ENCODE data around the gene PDE4D.
A peak's percentile ranks its signal among the peaks of the same experiment; 100 is the strongest.
"Not testable (repeated sequence)": the region's sequence is repeated elsewhere in the genome, so short reads cannot be mapped to it uniquely, and the experiment has no call there.

The PDE4D gene

GRCh38 chr5:59322894-59323293 is 570.6 kb downstream of the PDE4D start:
- no peaks in the 10 kb centered on the region for H3K36me3 ChIP-seq (ENCODE audit: control insufficient read depth in 1 of 2, insufficient read depth in 2 of 2, low read length in 2 of 2)
- H3K9me3 ChIP-seq (ENCODE audit: control insufficient read depth in 1 of 2, low read length in 2 of 2): no peaks in the 10 kb centered on the region
- H3K4me3 ChIP-seq (ENCODE audit: low read depth in 1 of 2, low read length in 2 of 2): no peak overlapping the region
- no peak overlapping the region for H3K27ac ChIP-seq (ENCODE audit: low read length)
- no peaks in the 10 kb centered on the region for H3K27me3 ChIP-seq (ENCODE audit: low read depth, low read length)
- peaks cover 16 to 19% of the 10 kb centered on the region in 2 donors for H3K4me1 ChIP-seq (ENCODE audit: control insufficient read depth in 1 of 2, insufficient read depth in 2 of 2, low read length in 2 of 2)

GRCh38 chr5:59322058-59322457 is 571.5 kb downstream of the PDE4D start:
- H3K27ac ChIP-seq (ENCODE audit: low read length): no peak overlapping the region
- no peaks in the 10 kb centered on the region for H3K27me3 ChIP-seq (ENCODE audit: low read depth, low read length)
- H3K4me1 ChIP-seq (ENCODE audit: control insufficient read depth in 1 of 2, insufficient read depth in 2 of 2, low read length in 2 of 2): peaks cover 16 to 26% of the 10 kb centered on the region in 2 donors
- H3K36me3 ChIP-seq (ENCODE audit: control insufficient read depth in 1 of 2, insufficient read depth in 2 of 2, low read length in 2 of 2): no peaks in the 10 kb centered on the region
- no peak overlapping the region for H3K4me3 ChIP-seq (ENCODE audit: low read depth in 1 of 2, low read length in 2 of 2)
- H3K9me3 ChIP-seq (ENCODE audit: control insufficient read depth in 1 of 2, low read length in 2 of 2): no peaks in the 10 kb centered on the region

- Histone ChIP-seq H3K27ac (ENCODE audit: low read length) (no peak overlapping the region), H3K27me3 (ENCODE audit: low read depth, low read length) (no peaks in the 10 kb centered on the region), H3K4me3 (ENCODE audit: low read depth in 1 of 2, low read length in 2 of 2) (no peak overlapping the region), H3K9me3 (ENCODE audit: control insufficient read depth in 1 of 2, low read length in 2 of 2) (no peaks in the 10 kb centered on the region), H3K4me1 (ENCODE audit: control insufficient read depth in 1 of 2, insufficient read depth in 2 of 2, low read length in 2 of 2) (peaks cover 19 to 30% of the 10 kb centered on the region in 2 donors), H3K36me3 (ENCODE audit: control insufficient read depth in 1 of 2, insufficient read depth in 2 of 2, low read length in 2 of 2) (no peaks in the 10 kb centered on the region)
Measured at GRCh38 chr5:59321642-59322041, 571.9 kb downstream of the PDE4D start.

- Histone ChIP-seq H3K36me3 (ENCODE audit: control insufficient read depth in 1 of 2, insufficient read depth in 2 of 2, low read length in 2 of 2) (no peaks in the 10 kb centered on the region), H3K9me3 (ENCODE audit: control insufficient read depth in 1 of 2, low read length in 2 of 2) (no peaks in the 10 kb centered on the region), H3K4me1 (ENCODE audit: control insufficient read depth in 1 of 2, insufficient read depth in 2 of 2, low read length in 2 of 2) (peaks cover 22 to 30% of the 10 kb centered on the region in 2 donors), H3K27me3 (ENCODE audit: low read depth, low read length) (no peaks in the 10 kb centered on the region), H3K4me3 (ENCODE audit: low read depth in 1 of 2, low read length in 2 of 2) (no peak overlapping the region), H3K27ac (ENCODE audit: low read length) (no peak overlapping the region)
Measured at GRCh38 chr5:59320420-59320819, 573.1 kb downstream of the PDE4D start.

- H3K27ac ChIP-seq (ENCODE audit: low read length): no peak overlapping the region
- no peaks in the 10 kb centered on the region for H3K36me3 ChIP-seq (ENCODE audit: control insufficient read depth in 1 of 2, insufficient read depth in 2 of 2, low read length in 2 of 2)
- no peaks in the 10 kb centered on the region for H3K9me3 ChIP-seq (ENCODE audit: control insufficient read depth in 1 of 2, low read length in 2 of 2)
- H3K4me1 ChIP-seq (ENCODE audit: control insufficient read depth in 1 of 2, insufficient read depth in 2 of 2, low read length in 2 of 2): peaks cover 22 to 30% of the 10 kb centered on the region in 2 donors
- no peaks in the 10 kb centered on the region for H3K27me3 ChIP-seq (ENCODE audit: low read depth, low read length)
- H3K4me3 ChIP-seq (ENCODE audit: low read depth in 1 of 2, low read length in 2 of 2): no peak overlapping the region
Measured at GRCh38 chr5:59319250-59319649, 574.3 kb downstream of the PDE4D start.

- Histone ChIP-seq H3K4me3 (ENCODE audit: low read depth in 1 of 2, low read length in 2 of 2) (peak overlapping the region; percentile 21 to 26), H3K27me3 (ENCODE audit: low read depth, low read length) (no peaks in the 10 kb centered on the region), H3K9me3 (ENCODE audit: control insufficient read depth in 1 of 2, low read length in 2 of 2) (no peaks in the 10 kb centered on the region), H3K4me1 (ENCODE audit: control insufficient read depth in 1 of 2, insufficient read depth in 2 of 2, low read length in 2 of 2) (peaks cover 22 to 30% of the 10 kb centered on the region in 2 donors), H3K36me3 (ENCODE audit: control insufficient read depth in 1 of 2, insufficient read depth in 2 of 2, low read length in 2 of 2) (no peaks in the 10 kb centered on the region), H3K27ac (ENCODE audit: low read length) (peak overlapping the region; percentile 72)
Measured at GRCh38 chr5:59317774-59318205, 575.7 kb downstream of the PDE4D start.

GRCh38 chr5:59317023-59317773 is 576.3 kb downstream of the PDE4D start:
- Histone ChIP-seq H3K27ac (ENCODE audit: low read length) (peak overlapping the region; percentile 72), H3K27me3 (ENCODE audit: low read depth, low read length) (no peaks in the 10 kb centered on the region), H3K4me3 (ENCODE audit: low read depth in 1 of 2, low read length in 2 of 2) (peak overlapping the region; percentile 21 to 26), H3K36me3 (ENCODE audit: control insufficient read depth in 1 of 2, insufficient read depth in 2 of 2, low read length in 2 of 2) (no peaks in the 10 kb centered on the region), H3K4me1 (ENCODE audit: control insufficient read depth in 1 of 2, insufficient read depth in 2 of 2, low read length in 2 of 2) (peaks cover 20 to 25% of the 10 kb centered on the region in 2 donors), H3K9me3 (ENCODE audit: control insufficient read depth in 1 of 2, low read length in 2 of 2) (no peaks in the 10 kb centered on the region)

- no peaks in the 10 kb centered on the region for H3K9me3 ChIP-seq (ENCODE audit: control insufficient read depth in 1 of 2, low read length in 2 of 2)
- no peak overlapping the region for H3K4me3 ChIP-seq (ENCODE audit: low read depth in 1 of 2, low read length in 2 of 2)
- no peaks in the 10 kb centered on the region for H3K36me3 ChIP-seq (ENCODE audit: control insufficient read depth in 1 of 2, insufficient read depth in 2 of 2, low read length in 2 of 2)
- peaks cover 6 to 7% of the 10 kb centered on the region in 2 donors for H3K4me1 ChIP-seq (ENCODE audit: control insufficient read depth in 1 of 2, insufficient read depth in 2 of 2, low read length in 2 of 2)
- H3K27me3 ChIP-seq (ENCODE audit: low read depth, low read length): no peaks in the 10 kb centered on the region
- H3K27ac ChIP-seq (ENCODE audit: low read length): no peak overlapping the region
Measured at GRCh38 chr5:59312223-59312622, 581.3 kb downstream of the PDE4D start.

GRCh38 chr5:59308685-59309084 is 584.8 kb downstream of the PDE4D start:
- not testable (repeated sequence) for H3K4me3 ChIP-seq (ENCODE audit: low read depth in 1 of 2, low read length in 2 of 2); H3K9me3 ChIP-seq (ENCODE audit: control insufficient read depth in 1 of 2, low read length in 2 of 2); H3K27me3 ChIP-seq (ENCODE audit: low read depth, low read length); H3K4me1 ChIP-seq (ENCODE audit: control insufficient read depth in 1 of 2, insufficient read depth in 2 of 2, low read length in 2 of 2); H3K27ac ChIP-seq (ENCODE audit: low read length); H3K36me3 ChIP-seq (ENCODE audit: control insufficient read depth in 1 of 2, insufficient read depth in 2 of 2, low read length in 2 of 2)

- not testable (repeated sequence) for H3K9me3 ChIP-seq (ENCODE audit: control insufficient read depth in 1 of 2, low read length in 2 of 2); H3K4me1 ChIP-seq (ENCODE audit: control insufficient read depth in 1 of 2, insufficient read depth in 2 of 2, low read length in 2 of 2); H3K36me3 ChIP-seq (ENCODE audit: control insufficient read depth in 1 of 2, insufficient read depth in 2 of 2, low read length in 2 of 2); H3K4me3 ChIP-seq (ENCODE audit: low read depth in 1 of 2, low read length in 2 of 2); H3K27ac ChIP-seq (ENCODE audit: low read length); H3K27me3 ChIP-seq (ENCODE audit: low read depth, low read length)
Measured at GRCh38 chr5:59303289-59303716, 590.2 kb downstream of the PDE4D start.

- not testable (repeated sequence) for H3K36me3 ChIP-seq (ENCODE audit: control insufficient read depth in 1 of 2, insufficient read depth in 2 of 2, low read length in 2 of 2); H3K4me1 ChIP-seq (ENCODE audit: control insufficient read depth in 1 of 2, insufficient read depth in 2 of 2, low read length in 2 of 2); H3K4me3 ChIP-seq (ENCODE audit: low read depth in 1 of 2, low read length in 2 of 2); H3K9me3 ChIP-seq (ENCODE audit: control insufficient read depth in 1 of 2, low read length in 2 of 2); H3K27ac ChIP-seq (ENCODE audit: low read length); H3K27me3 ChIP-seq (ENCODE audit: low read depth, low read length)
Measured at GRCh38 chr5:59302509-59302908, 591.0 kb downstream of the PDE4D start.

- Histone ChIP-seq H3K4me1 (ENCODE audit: control insufficient read depth in 1 of 2, insufficient read depth in 2 of 2, low read length in 2 of 2) (peaks cover 0 to 12% of the 10 kb centered on the region in 2 donors), H3K27me3 (ENCODE audit: low read depth, low read length) (no peaks in the 10 kb centered on the region), H3K4me3 (ENCODE audit: low read depth in 1 of 2, low read length in 2 of 2) (no peak overlapping the region), H3K27ac (ENCODE audit: low read length) (no peak overlapping the region), H3K36me3 (ENCODE audit: control insufficient read depth in 1 of 2, insufficient read depth in 2 of 2, low read length in 2 of 2) (no peaks in the 10 kb centered on the region), H3K9me3 (ENCODE audit: control insufficient read depth in 1 of 2, low read length in 2 of 2) (no peaks in the 10 kb centered on the region)
Measured at GRCh38 chr5:59301727-59302126, 591.8 kb downstream of the PDE4D start.
